NCI-H1436 treated with DMSO at 0.1 percent for 48 hours (cell line): ENCODE data around the gene MGAT4B.

Experiments used
- DNase-seq: peaks from one replicate; lab custom pipeline; 2025; lab: John Stamatoyannopoulos, UW

The MGAT4B gene

GRCh38 chr5:179768326-179769085 is 38.2 kb downstream of the MGAT4B start:
- DNase-seq: no peak

GRCh38 chr5:179767496-179768100 is 39.1 kb downstream of the MGAT4B start:
- DNase-seq: no peak

- DNase-seq: no peak
These were observed 39.8 kb downstream of the MGAT4B start for GRCh38 chr5:179766726-179767455.

GRCh38 chr5:179766021-179766725 is 40.5 kb downstream of the MGAT4B start:
- DNase-seq: no peak

- no peak for DNase-seq
These were observed 41.3 kb downstream of the MGAT4B start for GRCh38 chr5:179765400-179765799.

GRCh38 chr5:179764056-179764455 is 42.6 kb downstream of the MGAT4B start:
- no peak for DNase-seq

GRCh38 chr5:179763215-179763945 is 43.3 kb downstream of the MGAT4B start:
- no peak for DNase-seq

GRCh38 chr5:179762781-179763176 is 43.9 kb downstream of the MGAT4B start:
- no peak for DNase-seq

GRCh38 chr5:179762079-179762780 is 44.4 kb downstream of the MGAT4B start:
- DNase-seq: no peak

- no peak for DNase-seq
These were observed 46.8 kb downstream of the MGAT4B start for GRCh38 chr5:179759581-179760551.

- DNase-seq: no peak
These were observed 47.7 kb downstream of the MGAT4B start for GRCh38 chr5:179758955-179759354.

- no peak for DNase-seq
These were observed 51.6 kb downstream of the MGAT4B start for GRCh38 chr5:179755022-179755421.

- DNase-seq: no peak
These were observed 52.7 kb downstream of the MGAT4B start for GRCh38 chr5:179753971-179754370.

- no peak for DNase-seq
These were observed 56.7 kb downstream of the MGAT4B start for GRCh38 chr5:179749857-179750508.

- DNase-seq: no peak
These were observed 58.9 kb downstream of the MGAT4B start for GRCh38 chr5:179747811-179748210.
